ENCODE results near the gene SPNS2.

The SPNS2 gene

GRCh38 chr17:4539025-4539424 lies 40.3 kb downstream of the SPNS2 start:
- no peak for DNase-seq

GRCh38 chr17:4539576-4540223 lies 41.0 kb downstream of the SPNS2 start:
- no peak for DNase-seq

GRCh38 chr17:4540224-4540651 lies 41.6 kb downstream of the SPNS2 start:
- DNase-seq: no peak

- DNase-seq: no peak
Observed at GRCh38 chr17:4540687-4541327, 42.1 kb downstream of the SPNS2 start.

GRCh38 chr17:4541328-4542002 lies 42.8 kb downstream of the SPNS2 start:
- DNase-seq: no peak

GRCh38 chr17:4542003-4542725 lies 43.5 kb downstream of the SPNS2 start:
- DNase-seq: no peak

GRCh38 chr17:4542726-4543191 lies 44.1 kb downstream of the SPNS2 start:
- no peak for DNase-seq

GRCh38 chr17:4543557-4544026 lies 44.9 kb downstream of the SPNS2 start:
- no peak for DNase-seq

- DNase-seq: no peak
Observed at GRCh38 chr17:4544135-4544950, 45.7 kb downstream of the SPNS2 start.

GRCh38 chr17:4544951-4545216 lies 46.2 kb downstream of the SPNS2 start:
- no peak for DNase-seq

- no peak for DNase-seq
Observed at GRCh38 chr17:4545217-4545951, 46.7 kb downstream of the SPNS2 start.

GRCh38 chr17:4547118-4547906 lies 48.6 kb downstream of the SPNS2 start:
- DNase-seq: no peak

- DNase-seq: no peak
Observed at GRCh38 chr17:4548061-4548461, 49.4 kb downstream of the SPNS2 start.

- no peak for DNase-seq
Observed at GRCh38 chr17:4548721-4549531, 50.2 kb downstream of the SPNS2 start.

GRCh38 chr17:4549781-4550533 lies 51.3 kb downstream of the SPNS2 start:
- no peak for DNase-seq

- no peak for DNase-seq
Observed at GRCh38 chr17:4550534-4551039, 51.9 kb downstream of the SPNS2 start.

- no peak for DNase-seq
Observed at GRCh38 chr17:4551141-4551540, 52.5 kb downstream of the SPNS2 start.

- no peak for DNase-seq
Observed at GRCh38 chr17:4551796-4552525, 53.3 kb downstream of the SPNS2 start.

All from T-helper 2 cell (primary cell).